ENCODE data around the gene DPP4.

DNA sequence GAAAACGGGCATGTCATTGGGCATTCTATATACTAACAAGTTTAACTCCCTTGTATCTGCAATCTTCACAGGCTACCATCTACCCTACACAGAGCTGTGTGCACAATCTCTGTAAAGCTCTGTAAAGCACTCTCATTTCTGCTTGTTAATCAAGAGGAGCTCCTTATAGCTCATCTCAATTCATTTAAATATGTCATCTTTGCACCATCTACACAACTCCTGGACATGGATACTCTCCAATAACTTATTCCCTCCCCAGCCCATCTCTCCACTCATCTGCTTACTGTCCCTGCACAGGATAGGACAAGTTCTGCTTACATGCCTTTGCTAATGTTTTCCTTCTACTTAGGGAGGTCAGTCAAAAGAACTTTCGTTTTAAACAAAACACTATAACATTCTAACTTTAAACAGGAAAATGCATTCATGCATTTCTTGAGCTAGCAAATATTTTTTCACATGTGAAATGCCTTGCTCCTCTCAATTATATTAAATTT, 61.4 kb downstream of the DPP4 start:
- TF ChIP-seq ZNF274 (IDR thresholded peaks at IDR 0.05; ENCODE audit: low read depth, low read length) (no peak), SUZ12 (IDR thresholded peaks at IDR 0.05; ENCODE audit: extremely low read depth, insufficient read depth, insufficient read length) (no peak), YY1 (IDR thresholded peaks at IDR 0.05; ENCODE audit: insufficient read depth, insufficient read length) (no peak)
